HL-60/S4 treated with phorbol 12-myristate 13-acetate at 8.2 ng/mL for 4 days and 3 days (cell line): ENCODE results near the gene DIP2C.

Experiments used
- in situ Hi-C: fragments of 300-500 bp; cut with MboI; formaldehyde crosslinking; loops from 2 replicates; pipeline ENCODE4 v1.15.0; 2022; ENCODE audit warnings: low sequenced_read_pairs

DIP2C gene

DNA sequence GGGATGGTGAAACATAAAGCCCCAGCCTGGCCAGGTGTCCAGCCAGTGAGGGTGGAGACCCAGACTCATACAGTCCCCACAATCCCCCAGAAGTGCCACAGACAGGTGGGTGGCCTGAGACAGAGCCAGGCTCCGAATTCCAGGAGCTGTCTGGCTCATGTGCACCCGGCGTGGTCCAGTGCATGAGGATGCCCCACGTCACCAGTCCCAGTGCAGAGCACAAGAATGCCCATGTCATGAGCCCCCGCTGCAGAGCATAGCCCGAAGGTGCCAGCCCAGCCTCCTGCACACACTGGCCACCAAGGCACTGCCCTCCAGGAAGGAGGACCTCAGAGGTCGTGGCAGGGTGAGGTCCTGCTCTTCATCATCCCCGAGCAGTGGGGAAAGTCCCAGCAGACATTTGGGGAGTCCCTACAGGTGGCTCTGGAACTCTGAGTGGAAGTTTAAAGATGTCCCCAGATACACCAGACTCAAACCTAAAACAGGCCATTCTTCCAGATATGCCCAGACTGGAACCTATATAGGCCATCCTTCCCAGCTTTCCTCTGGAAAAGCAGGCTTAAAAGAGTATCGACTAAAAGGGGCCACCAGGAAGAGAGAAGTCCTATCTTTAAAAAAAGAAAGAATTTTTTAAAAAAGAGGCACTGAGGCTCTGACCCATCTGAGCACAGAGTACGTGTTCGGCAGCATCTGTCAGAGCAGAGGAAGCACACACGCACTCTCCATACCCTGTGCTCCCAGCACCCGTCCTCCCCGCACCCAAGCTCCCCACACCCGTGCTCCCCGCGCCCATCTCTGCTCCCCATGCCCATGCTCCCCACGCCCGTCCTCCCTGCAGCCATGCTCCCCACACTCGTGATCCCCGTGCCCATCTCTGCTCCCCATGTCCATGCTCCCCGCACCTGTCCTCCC lies 11.5 kb downstream of the DIP2C start:
- in situ Hi-C loops: no loop called here

DNA sequence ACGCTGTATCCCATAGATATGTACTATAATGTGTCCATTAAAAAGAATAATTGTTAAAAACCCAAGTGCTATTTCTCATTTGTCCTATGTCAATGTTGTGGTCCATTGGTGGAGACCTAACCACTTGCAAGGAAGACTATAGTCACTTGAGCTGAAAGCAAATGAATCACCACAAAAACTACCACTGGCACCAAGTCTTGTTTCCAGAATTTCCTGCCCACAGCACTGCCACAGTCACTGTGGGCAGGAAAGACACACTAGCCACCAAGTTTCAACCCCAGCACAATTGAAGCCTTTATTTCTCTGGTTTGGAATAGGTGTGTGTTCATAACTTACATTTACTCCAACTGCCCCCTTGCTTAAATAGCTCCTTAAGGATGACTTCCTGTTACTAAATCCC lies 12.4 kb downstream of the DIP2C start:
- in situ Hi-C loops: no loop called here

DNA sequence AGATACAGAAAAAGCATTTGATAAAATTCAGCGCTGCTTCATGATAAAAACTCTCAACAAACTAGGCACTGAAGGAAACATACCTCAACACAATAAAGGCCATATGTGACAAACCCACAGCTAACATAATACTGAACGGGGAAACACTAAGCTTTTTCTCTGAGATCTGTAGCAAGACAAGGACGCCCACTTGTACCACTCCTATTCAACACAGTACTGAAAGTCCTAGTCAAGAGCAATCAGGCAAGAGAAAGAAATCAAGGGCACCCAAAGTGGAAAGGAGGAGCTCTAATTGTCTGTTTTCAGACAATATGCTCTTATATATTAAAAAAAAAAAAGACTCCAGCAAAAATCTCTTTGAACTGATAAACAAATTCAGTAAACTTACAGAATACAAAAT lies 13.3 kb downstream of the DIP2C start:
- in situ Hi-C loops: no loop called here

DNA sequence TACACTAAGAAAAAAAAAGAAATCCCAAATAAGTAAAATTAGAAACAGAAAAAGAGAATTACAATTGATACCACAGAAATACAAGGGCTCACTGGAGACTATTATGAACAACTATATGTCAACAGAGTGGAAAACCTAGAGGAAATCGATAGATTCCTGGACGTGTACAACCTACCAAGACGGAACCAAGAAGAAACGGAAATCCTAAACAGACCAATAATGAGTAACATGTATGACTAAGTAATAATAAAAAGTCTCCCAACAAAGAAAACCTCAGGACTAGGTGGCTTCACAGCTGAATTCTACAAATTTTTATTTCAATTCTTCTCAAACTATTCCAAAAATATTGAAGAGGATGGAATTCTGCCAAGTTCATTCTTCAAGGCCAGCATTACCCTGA lies 13.9 kb downstream of the DIP2C start:
- in situ Hi-C loops: no loop called here

DNA sequence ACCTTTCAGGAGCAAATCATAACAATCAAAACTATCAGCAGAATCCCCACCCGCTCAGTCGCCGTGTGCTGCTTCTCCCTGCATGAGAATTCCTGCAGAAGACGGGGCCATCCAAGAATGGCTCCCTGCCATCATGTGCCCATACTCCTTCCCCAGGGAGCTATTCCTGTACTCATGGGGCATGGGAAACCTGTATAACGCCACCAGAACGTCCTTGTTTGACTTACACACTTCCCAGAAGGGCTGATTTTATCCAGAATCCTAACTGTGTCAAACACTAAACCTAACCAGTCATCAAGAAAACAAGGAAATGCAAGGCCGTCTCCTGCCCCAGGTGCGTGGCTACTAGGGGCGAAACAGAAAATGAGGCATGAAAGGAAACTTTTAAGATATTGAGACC lies 16.0 kb downstream of the DIP2C start:
- in situ Hi-C loops: no loop called here

DNA sequence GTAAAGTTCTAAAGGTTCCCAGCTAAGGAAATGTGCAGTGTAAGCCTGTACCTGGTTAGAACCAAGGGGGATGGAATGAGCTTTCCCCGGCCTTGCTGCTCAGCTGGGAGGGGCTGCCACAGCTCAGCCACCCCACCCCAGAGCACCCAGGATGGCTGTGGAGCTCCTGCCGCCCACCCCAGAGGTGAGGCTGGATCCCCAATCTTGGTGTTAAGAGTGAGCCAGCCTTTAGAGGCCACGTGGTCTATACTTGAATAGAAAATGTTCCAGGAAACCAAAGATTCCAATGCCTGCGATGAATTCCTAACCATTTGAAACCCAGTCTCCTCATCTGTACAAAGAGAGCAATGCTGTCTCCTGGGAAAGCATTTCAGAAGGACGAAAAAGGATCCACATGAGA lies 16.5 kb downstream of the DIP2C start:
- in situ Hi-C loops: no loop called here

DNA sequence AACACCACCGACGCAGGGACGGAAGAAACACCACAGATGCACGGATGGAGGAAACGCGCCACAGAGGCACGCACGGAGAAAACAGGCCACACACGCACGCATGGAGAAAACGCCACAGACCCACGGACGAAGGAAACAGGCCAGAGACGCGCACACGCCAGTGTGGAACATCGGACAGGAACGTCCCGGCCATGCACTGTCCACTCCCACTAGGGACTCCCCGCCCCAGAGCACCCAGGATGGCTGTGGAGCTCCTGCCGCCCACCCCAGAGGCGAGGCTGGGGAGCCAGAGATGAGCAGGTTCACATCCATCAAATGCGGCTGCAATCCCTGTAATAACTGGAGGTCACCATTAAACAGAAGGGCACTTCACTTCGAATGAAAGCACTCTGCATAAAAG lies 17.3 kb downstream of the DIP2C start:
- in situ Hi-C loops: no loop called here

DNA sequence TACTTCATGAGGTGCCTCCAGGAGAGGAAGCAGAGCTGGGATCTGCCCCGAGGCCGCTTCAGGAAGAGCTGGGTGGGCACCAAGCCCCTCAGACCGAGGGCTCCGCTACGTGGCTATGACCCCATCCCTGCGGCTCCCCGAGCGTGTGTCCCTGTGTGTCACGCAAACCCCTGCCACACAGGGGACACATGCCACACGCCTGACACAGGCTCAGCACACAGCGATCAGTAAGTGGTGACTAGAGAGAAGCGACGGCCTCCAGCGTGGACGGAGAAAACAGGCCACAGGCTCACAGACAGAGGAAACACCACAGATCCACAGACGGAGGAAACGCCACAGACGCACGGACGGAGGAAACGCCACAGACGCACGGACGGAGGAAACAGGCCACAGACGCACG lies 18.5 kb downstream of the DIP2C start:
- in situ Hi-C loops: no loop called here

DNA sequence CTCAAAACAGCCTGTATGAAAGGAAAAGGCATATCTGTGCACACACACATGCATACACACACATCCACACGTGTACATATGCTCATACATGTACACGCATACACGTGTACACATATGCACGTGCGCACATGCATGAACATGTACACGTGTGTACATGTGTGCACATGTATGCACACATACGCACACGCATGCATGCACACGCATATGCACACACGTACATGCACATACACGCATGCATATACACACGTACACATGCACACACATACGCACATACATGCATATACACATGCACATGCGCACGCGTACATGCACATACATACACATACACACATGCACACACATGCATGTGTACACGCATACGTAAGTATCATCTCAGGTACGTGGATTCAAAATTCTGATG lies 19.4 kb downstream of the DIP2C start:
- in situ Hi-C loops: no loop called here

DNA sequence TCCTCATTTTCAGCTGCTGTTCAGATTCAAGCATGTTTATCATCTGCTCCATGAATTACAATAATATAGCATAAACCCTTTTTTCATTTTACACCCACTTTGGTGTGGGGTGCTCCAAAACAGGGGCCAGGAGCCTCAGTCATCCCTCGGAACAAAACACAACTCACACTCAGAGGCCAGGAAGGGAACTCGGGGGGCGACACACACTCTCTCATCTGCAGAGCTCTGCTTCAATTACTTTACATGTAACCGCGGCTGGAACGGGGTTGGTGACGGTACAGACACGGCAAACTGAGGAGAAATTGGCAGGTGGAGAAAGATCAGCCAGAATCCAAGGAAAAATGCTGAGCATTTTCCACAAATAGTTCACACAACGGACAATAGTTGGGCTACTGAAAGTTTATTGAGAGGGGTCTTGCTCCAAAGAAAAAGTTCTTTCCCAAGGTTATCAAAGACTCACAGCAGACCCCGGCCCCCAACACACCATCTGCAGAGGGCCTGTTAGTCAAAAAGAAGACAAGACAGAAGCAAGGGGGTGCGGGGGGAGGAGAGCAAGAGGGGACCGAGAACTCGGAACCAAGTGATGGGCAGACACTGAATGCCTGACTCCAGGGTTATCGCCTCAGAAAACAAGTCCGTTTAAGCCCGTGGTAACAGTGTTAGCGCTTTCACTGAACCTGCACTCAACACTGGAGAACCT lies 20.5 kb downstream of the DIP2C start:
- in situ Hi-C loops: no loop called here

DNA sequence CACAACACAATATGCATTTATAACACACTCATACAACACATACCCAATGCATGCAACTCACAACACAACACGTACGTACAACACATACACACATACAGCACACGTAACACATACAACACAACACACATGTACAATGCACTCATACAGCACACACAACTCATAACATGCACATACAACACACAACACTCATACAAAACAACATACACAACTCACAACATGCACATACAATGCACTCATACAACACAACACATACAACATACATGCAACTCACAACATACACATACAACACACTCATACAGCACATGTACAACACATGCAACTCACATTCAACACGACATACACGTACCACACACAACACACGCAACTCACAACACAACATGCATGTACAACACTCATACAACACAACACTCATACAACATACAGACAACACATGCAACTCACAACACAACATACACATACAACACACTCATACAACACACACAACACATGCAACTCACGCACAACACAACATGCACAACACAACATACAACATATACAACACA lies 21.8 kb downstream of the DIP2C start:
- in situ Hi-C loops: no loop called here

DNA sequence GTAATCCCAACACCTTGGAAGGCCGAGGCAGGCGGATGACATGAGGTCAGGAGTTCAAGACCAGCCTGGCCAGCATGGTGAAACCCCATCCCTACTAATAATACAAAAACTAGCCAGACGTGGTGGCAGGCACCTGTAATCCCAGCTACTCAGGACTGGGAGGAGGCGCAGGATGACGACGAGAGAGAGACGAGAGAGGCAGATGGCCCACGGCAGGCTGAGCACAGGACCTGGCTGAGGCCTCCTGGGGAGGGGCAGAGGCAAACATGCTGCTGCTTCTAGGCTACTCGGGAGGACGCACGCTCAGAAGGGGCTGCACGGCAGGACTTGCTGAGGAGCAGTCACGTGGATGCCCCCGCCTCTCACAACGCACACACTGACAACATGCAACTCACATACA lies 22.4 kb downstream of the DIP2C start:
- in situ Hi-C loops: no loop called here

DNA sequence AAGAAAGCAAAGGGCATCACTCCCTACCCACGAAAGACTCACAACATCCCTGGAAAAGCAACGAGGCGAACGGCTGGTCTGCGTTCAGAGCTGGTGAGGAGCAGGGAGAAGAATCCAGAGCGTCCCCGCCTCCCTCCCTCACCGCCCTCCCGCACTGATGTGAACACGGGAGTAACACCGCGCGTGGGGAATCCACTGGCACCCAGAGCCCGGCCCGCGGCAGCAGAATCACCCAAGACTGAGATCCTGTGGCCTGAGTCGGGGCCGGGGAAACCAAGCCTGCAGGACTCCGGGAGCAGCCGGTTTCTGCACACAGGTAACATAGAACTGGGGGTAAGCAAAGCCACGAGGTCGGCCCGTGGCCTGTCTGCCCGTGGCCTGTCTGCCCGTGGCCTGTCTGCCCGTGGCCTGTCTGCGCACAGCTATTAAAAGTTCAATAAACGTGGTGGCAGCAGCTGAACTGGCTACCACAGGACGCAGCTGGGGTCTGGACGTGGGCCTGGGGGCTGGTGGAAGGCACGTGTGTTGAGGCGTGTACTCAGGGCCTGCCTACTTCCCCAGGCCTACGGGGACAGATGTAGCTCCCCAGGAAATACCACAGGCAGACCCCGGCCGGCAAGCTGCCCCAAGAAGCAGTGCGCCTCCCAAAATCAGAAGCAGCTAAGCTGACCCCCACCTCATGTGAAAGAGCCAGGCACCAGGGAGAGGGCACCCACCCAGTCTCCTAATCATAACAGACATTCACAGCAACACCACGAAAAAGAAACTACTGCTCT lies 23.0 kb downstream of the DIP2C start:
- in situ Hi-C loops: no loop called here

DNA sequence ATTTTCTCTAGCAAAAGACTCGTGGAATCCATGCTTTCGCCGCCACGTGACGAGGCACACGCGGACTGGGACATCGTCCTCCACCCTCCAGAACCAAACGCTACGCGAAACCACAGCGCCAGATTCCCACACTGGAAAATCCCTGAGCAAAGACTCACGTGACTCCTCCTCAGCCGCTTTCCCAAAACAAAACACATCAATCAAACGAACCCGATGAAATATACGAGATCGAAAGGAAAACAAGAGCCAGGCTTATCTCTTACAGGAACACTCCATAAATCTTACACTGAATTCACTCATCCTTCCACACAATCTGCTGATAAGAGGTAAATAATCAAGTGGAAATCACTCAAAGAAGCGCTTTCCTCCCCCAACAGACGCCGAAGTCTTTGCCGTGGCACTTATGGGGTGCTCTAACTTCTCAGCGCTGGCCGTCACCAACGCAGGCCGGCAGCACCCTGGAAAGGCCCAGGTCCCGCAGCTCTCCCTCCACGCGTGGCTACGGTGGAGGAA lies 23.8 kb downstream of the DIP2C start:
- in situ Hi-C loops: no loop called here

DNA sequence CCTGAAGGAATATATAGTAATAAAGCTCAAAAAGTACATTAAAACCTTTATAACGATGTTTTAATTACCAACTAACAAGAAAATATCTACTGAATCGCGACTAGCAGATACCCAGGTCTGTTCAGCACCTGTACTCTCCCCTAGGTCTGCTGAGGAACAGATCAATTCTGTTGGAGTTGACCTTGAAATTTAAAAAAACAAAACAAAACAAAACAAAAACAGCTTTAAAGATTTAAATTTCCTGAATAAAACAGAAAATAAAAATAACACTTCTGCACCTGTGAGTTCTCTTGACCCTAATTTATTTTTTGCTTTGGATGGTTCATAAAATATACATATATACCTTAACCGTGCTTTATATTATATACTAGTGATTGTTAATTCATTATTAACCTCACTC lies 24.6 kb downstream of the DIP2C start:
- in situ Hi-C loops: no loop called here

DNA sequence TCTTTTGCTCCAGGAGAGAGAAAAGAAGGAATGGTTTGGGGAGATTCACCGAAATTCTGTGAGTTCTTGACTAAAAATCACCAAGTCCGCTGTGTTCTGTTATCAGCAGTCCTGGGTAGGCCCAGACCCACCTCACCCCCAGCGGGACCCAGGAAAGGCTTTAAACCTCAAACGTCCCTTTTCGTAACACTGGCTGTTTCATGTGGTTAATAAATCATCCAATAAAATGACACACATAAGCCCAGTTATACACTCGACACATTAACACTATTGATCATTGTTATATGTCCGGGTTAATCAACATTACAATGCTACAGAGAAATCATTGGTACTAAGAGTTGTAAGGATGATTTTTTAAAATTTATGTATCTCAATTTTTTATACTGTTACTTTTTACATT lies 25.2 kb downstream of the DIP2C start:
- in situ Hi-C loops: no loop called here

DNA sequence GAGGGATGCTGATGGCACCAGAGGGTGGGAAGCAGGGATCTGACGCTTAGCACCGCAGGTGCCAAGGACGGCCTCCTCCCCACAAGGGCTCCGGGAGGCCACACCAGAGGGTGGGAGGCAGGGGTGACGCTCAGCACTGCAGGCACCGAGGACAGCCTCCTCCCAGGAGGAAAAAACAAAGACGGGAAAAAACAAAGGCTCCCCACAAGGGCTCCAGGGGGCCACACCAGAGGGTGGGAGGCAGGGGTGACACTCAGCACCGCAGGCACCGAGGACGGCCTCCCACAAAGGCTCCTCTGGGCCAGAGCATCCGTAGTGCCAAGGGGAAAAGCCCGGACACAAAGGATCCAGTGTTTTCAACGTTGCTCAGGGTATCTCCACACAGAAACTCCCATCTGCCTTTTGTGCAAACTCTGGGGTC lies 25.6 kb downstream of the DIP2C start:
- in situ Hi-C loops: no loop called here

DNA sequence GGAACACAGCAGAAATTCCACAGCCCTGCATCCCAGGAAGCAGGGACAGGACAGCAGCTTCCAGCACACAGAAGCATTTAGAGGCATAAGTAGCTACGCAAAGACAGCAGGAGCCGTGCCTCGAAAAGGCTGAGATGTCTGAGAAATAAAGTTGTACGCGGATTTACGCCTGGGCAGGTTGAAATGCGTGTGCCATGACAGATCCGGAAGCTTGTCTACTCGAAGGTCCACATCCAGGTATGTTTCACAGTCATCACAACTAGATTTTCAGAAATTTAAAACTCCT lies 26.1 kb downstream of the DIP2C start:
- in situ Hi-C loops: no loop called here

DNA sequence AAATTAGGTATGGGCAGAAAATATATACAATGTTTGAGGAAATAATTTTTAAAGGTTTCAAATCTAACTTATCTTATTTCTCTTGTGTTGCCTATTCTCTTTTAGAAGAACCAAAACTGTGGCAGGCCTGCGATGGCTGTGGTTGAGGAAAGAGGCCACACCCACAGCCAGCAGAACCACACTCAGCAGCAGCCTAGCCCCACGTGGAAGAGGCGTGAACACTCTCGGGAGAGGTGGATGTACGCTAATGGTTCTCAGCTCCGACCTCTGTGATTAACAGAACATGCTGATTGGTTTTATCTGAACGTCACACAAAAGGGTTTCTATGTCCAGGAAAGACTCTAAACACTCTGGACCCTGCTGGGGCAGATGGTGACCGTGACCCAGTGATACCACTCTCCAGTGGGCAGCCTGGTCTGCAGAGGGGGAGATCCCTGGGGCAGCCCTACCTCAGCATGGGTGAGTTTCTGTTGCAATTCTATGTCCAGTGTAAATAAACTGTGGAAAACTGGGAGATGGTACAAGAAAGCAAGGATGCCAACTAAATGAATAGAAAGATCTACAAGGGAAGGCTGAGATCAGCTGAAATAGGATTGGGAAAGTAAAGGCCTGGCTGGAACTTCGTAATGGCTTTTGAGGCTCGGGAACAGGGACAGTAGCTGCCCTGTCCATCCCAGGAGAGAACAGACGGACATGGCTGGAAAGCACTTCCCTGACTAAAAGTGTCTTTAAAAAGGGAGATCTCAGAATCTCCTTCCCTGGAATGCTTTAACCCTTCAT lies 26.6 kb downstream of the DIP2C start:
- in situ Hi-C loops: no loop called here

DNA sequence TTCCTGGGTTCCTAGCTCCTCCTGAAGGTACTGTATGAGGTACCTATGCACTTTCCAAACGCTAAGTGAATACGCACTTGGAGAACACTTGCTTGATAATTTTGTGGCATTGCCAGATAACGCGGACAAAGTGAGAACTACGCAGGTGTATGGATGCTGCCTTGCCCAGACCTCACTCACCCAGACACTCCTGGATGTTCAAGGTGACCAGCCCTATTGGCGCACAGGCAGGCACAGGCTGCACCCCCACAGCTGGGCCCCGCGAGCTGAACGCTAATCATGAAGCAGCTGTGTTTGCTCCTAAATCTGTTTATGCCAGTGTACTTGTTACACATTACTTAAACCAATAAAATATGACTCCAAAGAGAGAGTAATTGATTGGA lies 27.3 kb downstream of the DIP2C start:
- in situ Hi-C loops: no loop called here
